HK-2 (cell line): ENCODE results near the gene ALDH3B1.

ENCODE experiments used
- DNase-seq: peaks from one replicate; pipeline ENCODE4 v3.0.0-alpha.2; 2018; ENCODE audit not compliant: unreplicated experiment

Gene ALDH3B1

DNA sequence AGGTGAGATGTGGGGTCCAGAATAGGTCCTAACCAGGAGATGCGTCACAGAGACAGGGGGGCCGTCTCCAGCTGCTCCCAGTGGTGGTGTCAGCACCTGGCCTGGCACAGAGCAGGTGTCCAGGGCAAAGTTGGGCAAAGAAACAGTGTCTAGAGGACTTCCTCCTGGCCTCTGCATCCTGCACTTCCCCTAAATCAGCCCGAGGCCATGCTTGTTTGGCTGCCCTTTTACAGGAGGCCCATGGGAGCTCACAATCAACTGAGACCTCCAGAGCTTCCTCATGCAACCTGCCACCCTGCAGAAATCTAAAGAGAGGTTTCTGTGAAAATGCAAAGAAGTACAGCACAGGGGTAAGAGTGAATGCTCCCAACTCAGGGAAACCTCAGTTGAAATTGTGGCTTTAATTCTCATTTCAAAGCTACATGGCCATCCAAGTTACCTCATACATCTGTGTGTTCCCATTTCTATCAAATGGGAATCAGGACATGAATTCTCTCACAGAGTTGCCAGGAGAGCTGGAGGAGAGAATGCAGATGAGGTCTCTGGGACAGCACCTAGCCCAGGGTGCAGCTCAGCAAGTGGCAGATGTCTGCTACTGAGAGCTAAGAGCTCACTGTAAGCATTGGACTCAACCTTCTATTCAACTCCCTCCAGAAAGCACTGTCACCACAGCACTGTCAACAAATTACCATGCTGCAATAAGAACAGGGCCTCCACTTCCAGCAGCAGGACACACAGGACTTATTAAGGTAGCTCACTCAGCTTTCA is 61.3 kb downstream of the ALDH3B1 start:
- DNase-seq = no peak

GRCh38 chr11:68074584-68075352 is 64.6 kb downstream of the ALDH3B1 start:
- no peak for DNase-seq

DNA sequence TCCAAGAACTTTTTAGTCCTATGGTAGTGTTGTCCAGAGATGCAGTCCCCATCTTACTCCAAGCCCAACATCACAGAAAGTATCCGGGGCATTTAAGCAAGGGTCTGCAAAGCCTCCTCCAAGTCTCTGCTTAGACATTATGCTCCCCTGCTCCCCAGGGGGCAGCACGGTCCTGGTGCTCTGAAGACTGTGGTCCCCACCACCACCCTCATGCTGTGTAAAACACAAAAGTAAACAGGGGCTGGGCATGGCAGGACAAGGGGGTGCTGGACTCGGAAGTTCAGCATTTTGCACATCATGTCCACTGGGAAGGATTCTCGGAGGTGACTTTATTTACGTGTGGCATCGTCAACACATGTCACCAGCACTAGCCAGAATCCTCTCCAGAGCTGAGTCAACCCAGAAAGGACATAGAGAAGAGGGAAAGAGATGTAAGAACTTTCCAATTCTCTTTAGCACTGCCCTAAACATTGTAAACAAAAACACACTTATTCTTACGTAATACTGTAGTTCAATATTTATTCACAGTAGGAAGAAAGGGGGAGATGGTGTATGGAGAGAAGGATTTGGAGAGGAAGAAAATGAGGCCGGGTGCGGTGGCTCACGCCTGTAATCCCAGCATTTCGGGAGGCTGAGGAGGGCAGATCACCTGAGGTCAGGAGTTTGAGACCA is 66.4 kb downstream of the ALDH3B1 start:
- DNase-seq = no peak

DNA sequence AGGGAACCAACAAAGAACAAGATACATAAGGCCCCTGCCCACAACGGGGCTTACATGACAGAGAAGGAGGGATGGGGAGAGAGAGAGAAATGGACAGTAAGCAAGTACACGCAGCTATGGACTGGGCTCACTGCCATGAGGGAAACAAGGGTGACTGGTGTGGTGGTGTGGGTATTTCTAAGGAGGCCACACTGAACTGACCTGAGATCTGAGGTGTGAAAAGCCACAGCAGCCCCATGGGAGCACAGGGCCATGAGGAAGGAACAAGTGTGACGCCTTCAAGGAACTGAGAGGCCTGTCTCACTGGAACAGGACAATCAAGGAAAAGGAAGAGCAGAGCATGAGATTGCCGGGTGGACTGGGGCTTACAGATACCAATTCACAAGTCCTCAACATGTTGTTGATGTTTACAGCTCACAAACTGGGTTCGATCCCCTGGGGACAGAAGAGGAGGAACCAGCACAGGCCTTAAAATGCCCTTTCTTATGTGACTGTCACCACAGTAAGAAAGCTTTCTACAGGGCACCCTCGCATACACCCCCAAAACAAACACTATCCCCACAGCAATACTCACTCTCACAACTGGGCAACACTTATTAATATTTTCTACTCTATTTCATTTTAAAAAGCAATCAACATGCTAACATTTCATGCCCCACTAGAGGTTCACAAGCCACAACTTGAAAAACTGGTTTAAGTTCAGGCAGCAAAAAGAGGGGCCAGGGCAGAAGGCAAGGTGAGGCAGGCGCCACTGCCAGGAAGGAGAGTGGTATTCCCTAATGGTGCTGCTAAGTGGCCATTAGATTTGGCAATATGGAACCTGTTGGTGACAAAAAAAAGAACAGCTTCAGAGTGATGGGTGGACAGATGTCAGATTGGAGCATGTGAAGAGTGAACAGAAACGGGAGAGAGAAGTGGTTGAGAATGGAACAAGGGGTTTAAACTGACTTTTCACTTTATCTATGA is 67.8 kb downstream of the ALDH3B1 start:
- no peak for DNase-seq
